GM12878 (cell line): ENCODE results near the gene TMPRSS3. TPM values are rescaled to one million over a fixed set of nuclear protein-coding genes. Genes with fewer than 3 reads are reported as not detected.

Source experiments
- ATAC-seq: fragments of 200-7000 bp; cut with Tn5 transposase; 3 replicates; pipeline ENCODE4 v1.9.1; 2020; ENCODE audit warnings: mild to moderate bottlenecking, moderate library complexity
- BruUV-seq: library from RNA; stranded (reverse); fragments of 400-500 nt; replicated peaks from 2 replicates; lab custom pipeline; 2021; lab: Mats Ljungman, UMichigan
- CTCF ChIA-PET: fragments of 300-600 bp; sonication (Branson Sonifier 250); formaldehyde crosslinking; extraction: SDS; loops from one replicate; lab custom pipeline; 2021; ENCODE audit warnings: inconsistent platforms; lab: Yijun Ruan, JAX
- POLR2A ChIA-PET: fragments of 350-600 bp; formaldehyde crosslinking; extraction: SDS; loops from one replicate; lab custom pipeline; 2021; ENCODE audit warnings: inconsistent platforms; lab: Charles Lee
- RAD21 ChIA-PET: fragments of 300-600 bp; sonication (Branson Sonifier 250); formaldehyde crosslinking; loops from one replicate; lab custom pipeline; 2023; ENCODE audit warnings: antibody characterized with exemption; ENCODE audit not compliant: unreplicated experiment; lab: Charles Lee
- SMC1A ChIA-PET: fragments of 300-600 bp; sonication (Branson Sonifier 250); formaldehyde crosslinking; loops from one replicate; lab custom pipeline; 2023; ENCODE audit not compliant: unreplicated experiment, uncharacterized antibody; lab: Charles Lee
- DNase-seq: peaks from one replicate; pipeline ENCODE4 v3.0.0-alpha.2; 2011; ENCODE audit warnings: low read depth, low spot score
- FAIRE-seq: peaks from 3 replicates; lab custom pipeline; 2011; peaks lifted over from hg19 to GRCh38; lab: Jason Lieb, UNC
- H2AFZ ChIP-seq: 2 replicates; pipeline ENCODE4 v1.6.0; 2011; ENCODE audit warnings: low read depth, low read length, control low read depth; ENCODE audit not compliant: control insufficient read depth
- H3K27ac ChIP-seq: 2 replicates; pipeline ENCODE4 v1.5.1; 2011; ENCODE audit warnings: control low read depth; ENCODE audit not compliant: control insufficient read depth, insufficient read depth
- H3K27me3 ChIP-seq, 2 experiments: replicated peaks in 1 of 2; 2 replicates each; pipeline versions ENCODE4 v1.6.0 to v1.6.1; 2011; ENCODE audit warnings: low read length in 1 of 2; ENCODE audit not compliant: control insufficient read depth in 2 of 2, insufficient read depth in 2 of 2
- H3K36me3 ChIP-seq, 2 experiments: 2 replicates each; pipeline ENCODE4 v1.5.1; 2011; ENCODE audit warnings: low read length in 1 of 2; ENCODE audit not compliant: control insufficient read depth in 2 of 2, insufficient read depth in 2 of 2
- H3K4me1 ChIP-seq: 2 replicates; pipeline ENCODE4 v1.6.1; 2011; ENCODE audit warnings: mild to moderate bottlenecking, low read length, moderate library complexity, mixed read lengths; ENCODE audit not compliant: control insufficient read depth, insufficient read depth
- H3K4me2 ChIP-seq: 2 replicates; pipeline ENCODE4 v1.6.0; 2011; ENCODE audit warnings: control low read depth; ENCODE audit not compliant: control insufficient read depth, insufficient read depth
- H3K4me3 ChIP-seq: fragments of 200-600 bp; sonication (generic); 2 replicates; pipeline ENCODE4 v1.5.1; 2016
- H3K79me2 ChIP-seq: 2 replicates; pipeline ENCODE4 v1.6.0; 2011; ENCODE audit warnings: low read length; ENCODE audit not compliant: control insufficient read depth, insufficient read depth
- H3K9ac ChIP-seq: 2 replicates; pipeline ENCODE4 v1.8.0; 2011; ENCODE audit warnings: low read length, control low read depth, mixed read lengths; ENCODE audit not compliant: control insufficient read depth, insufficient read depth
- H3K9me3 ChIP-seq: replicated peaks from 3 replicates; pipeline ENCODE4 v1.5.1; 2011; ENCODE audit warnings: mild to moderate bottlenecking, low read length; ENCODE audit not compliant: control insufficient read depth, insufficient read depth
- H4K20me1 ChIP-seq: 2 replicates; pipeline ENCODE4 v1.6.0; 2011; ENCODE audit not compliant: control insufficient read depth, insufficient read depth
- BCL11A ChIP-seq: IDR thresholded peaks from 2 replicates; pipeline ENCODE4 v1.6.1; 2011; ENCODE audit warnings: low read depth, low read length
- CHD4 ChIP-seq: fragments of 200-600 bp; sonication (generic); IDR thresholded peaks from 2 replicates; pipeline ENCODE4 v1.6.1; 2016; ENCODE audit warnings: mild to moderate bottlenecking
- HDGF ChIP-seq: fragments of 450-650 bp; IDR thresholded peaks from 2 replicates; pipeline ENCODE4 v1.6.1; 2016; ENCODE audit warnings: antibody characterized with exemption
- STAT1 ChIP-seq: fragments of 450-650 bp; conservative IDR thresholded peaks from 2 replicates; pipeline ENCODE4 v1.6.1; 2014; ENCODE audit warnings: antibody characterized with exemption, mild to moderate bottlenecking
- TAF1 ChIP-seq: IDR thresholded peaks from 2 replicates; pipeline ENCODE4 v1.6.1; 2011; ENCODE audit warnings: mild to moderate bottlenecking, low read depth, low read length, borderline replicate concordance
- WGBS: methylation state at CpG from one replicate; pipeline ENCODE4 v1.1.6; 2016; ENCODE audit warnings: low lambda C conversion rate; ENCODE audit not compliant: insufficient replicate concordance, insufficient coverage; ENCODE audit errors: missing lambda C conversion rate; 5-methylcytosine and 5-hydroxymethylcytosine counted together
- in situ Hi-C: fragments of 300-500 bp; cut with MboI; formaldehyde crosslinking; loops from 9 replicates; pipeline ENCODE4 v1.14.3; 2018; ENCODE audit warnings: mixed read lengths
- intact Hi-C: fragments of 100-400 bp; cut with micrococcal nuclease; formaldehyde crosslinking; loops from one replicate; pipeline ENCODE4 v1.14.2; 2022; ENCODE audit not compliant: unreplicated experiment
- polyA plus RNA-seq, 11 experiments: library from polyadenylated mRNA; depleted of rRNA in 4 of 11; unstranded in 6 of 11; stranded (reverse) in 5 of 11; fragments of >200 nt; fragmentation: Nextera tagmentation in 4 of 11; fragmentation: Illumina TruSeq in 1 of 11; extraction: Ambion mirVana in 4 of 11; extraction: Trizol in 1 of 11; gene quantifications; 1 replicate in 1 of 11; 2 replicates in 10 of 11; pipeline versions ENCODE4 v1.2.1 to v1.2.3, GENCODE V29; 2011 to 2016; ENCODE audit warnings: inconsistent platforms in 2 of 11, missing spikeins in 2 of 11, low read depth in 1 of 11
- total RNA-seq, 4 experiments: library from RNA; depleted of rRNA in 3 of 4; stranded (reverse); fragments of >200 nt in 3 of 4; fragmentation: Illumina TruSeq in 1 of 4; extraction: Trizol in 1 of 4; gene quantifications; 2 replicates each; pipeline versions ENCODE4 v1.2.1 to v1.2.3, GENCODE V29; 2013 to 2021
- TF ChIP-seq, protein P1 (sequence below): fragments of 450-650 bp; IDR thresholded peaks from 2 replicates; pipeline ENCODE4 v1.6.1; 2018; ENCODE audit warnings: borderline replicate concordance, mild to moderate bottlenecking; ENCODE audit not compliant: partially characterized antibody

TMPRSS3 gene
- total and polyA plus RNA-seq, 10 of the 15 experiments (the other 5 are each of a cell fraction or from before 2014, with no cell fraction given), result 0.51 to 1.5 (median 0.82) TPM; not detected in 1

DNA sequence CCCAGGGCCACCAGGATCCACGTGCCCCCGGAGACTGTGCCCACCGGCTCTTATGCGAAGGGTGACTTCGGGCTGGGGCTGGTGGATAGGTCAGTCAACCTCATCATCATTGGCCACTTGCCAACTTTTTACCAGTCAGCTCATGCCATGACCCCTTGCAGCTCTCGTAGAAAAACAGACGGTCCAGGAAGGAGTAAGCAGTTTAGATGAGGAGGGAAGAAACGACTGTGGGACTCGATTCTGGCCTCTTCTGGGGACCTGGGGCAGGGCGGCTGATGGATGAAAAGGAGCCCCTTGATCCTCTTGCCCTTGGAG, 48.9 kb upstream of the TMPRSS3 start:
- peaks cover 24% of the 10 kb centered on the region for H3K4me1 ChIP-seq
- ChIA-PET POLR2A (interaction anchor here (1.4 kb wide), 1 partner anchor 26 kb away, joined by 3 read pairs; no protein-coding TSS in a partner anchor), CTCF (interaction anchor here (2.0 to 2.8 kb wide), 2 partner anchors 134 to 299 kb away, joined by 5 to 19 read pairs; no protein-coding TSS in a partner anchor), SMC1A (interaction anchor here (0.8 to 2.1 kb wide), 3 partner anchors 21 to 134 kb away, joined by 3 to 8 read pairs (median 5); no protein-coding TSS in a partner anchor), RAD21 (interaction anchor here (0.7 to 1.4 kb wide), 2 partner anchors 51 to 135 kb away, joined by 3 read pairs; no protein-coding TSS in a partner anchor)
- in situ Hi-C loops, result loop anchor here (5.0 kb wide), 2 partner anchors 67 to 137 kb away; no protein-coding TSS in a partner anchor
- no peaks in the 10 kb centered on the region for H3K36me3 ChIP-seq
- H3K9me3 ChIP-seq, result no peaks in the 10 kb centered on the region
- no peak for DNase-seq
- ATAC-seq, result no peak
- H3K4me2 ChIP-seq, result no peak overlapping the region
- no peaks in the 10 kb centered on the region for H3K79me2 ChIP-seq
- H3K9ac ChIP-seq, result no peak overlapping the region
- 62% methylated on average over 10 of the region's 10 CpGs for WGBS
- FAIRE-seq, result no peak
- no peak overlapping the region for H3K4me3 ChIP-seq
- no peak overlapping the region for H2AFZ ChIP-seq
- no peaks in the 10 kb centered on the region for H3K27me3 ChIP-seq
- intact Hi-C loops, result loop anchor here (5.0 kb wide), 1 partner anchor 67 kb away; no protein-coding TSS in a partner anchor
- no peak overlapping the region for H3K27ac ChIP-seq
- no peaks in the 10 kb centered on the region for H4K20me1 ChIP-seq
- BruUV-seq, result no TSS peak
- TF ChIP-seq STAT1 (no peak), BCL11A (no peak), TAF1 (no peak), CHD4 (no peak), HDGF (no peak)
- TF ChIP-seq, protein P1, sequence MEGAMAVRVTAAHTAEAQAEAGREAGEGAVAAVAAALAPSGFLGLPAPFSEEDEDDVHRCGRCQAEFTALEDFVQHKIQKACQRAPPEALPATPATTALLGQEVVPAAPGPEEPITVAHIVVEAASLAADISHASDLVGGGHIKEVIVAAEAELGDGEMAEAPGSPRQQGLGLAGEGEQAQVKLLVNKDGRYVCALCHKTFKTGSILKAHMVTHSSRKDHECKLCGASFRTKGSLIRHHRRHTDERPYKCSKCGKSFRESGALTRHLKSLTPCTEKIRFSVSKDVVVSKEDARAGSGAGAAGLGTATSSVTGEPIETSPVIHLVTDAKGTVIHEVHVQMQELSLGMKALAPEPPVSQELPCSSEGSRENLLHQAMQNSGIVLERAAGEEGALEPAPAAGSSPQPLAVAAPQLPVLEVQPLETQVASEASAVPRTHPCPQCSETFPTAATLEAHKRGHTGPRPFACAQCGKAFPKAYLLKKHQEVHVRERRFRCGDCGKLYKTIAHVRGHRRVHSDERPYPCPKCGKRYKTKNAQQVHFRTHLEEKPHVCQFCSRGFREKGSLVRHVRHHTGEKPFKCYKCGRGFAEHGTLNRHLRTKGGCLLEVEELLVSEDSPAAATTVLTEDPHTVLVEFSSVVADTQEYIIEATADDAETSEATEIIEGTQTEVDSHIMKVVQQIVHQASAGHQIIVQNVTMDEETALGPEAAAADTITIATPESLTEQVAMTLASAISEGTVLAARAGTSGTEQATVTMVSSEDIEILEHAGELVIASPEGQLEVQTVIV, result no peak
